Ascending aorta (tissue), 2 donors: ENCODE measurements around the gene EIF2AK2. TPM values are rescaled to one million over a fixed set of nuclear protein-coding genes. Genes with fewer than 3 reads are reported as not detected.

Experiments
- DNase-seq, 2 donors: peaks; one replicate each; pipeline ENCODE4 v3.0.0-alpha.2; 2019; ENCODE audit warnings: low spot score in 2 of 2
- H3K27ac ChIP-seq, 2 donors: fragments of 200-600 bp; sonication (generic); one replicate each; pipeline ENCODE4 v1.5.1; 2016 to 2017; ENCODE audit warnings: mild to moderate bottlenecking in 1 of 2
- H3K27me3 ChIP-seq: fragments of 200-600 bp; sonication (generic); one replicate; pipeline ENCODE4 v1.5.1; 2017
- H3K36me3 ChIP-seq, 2 donors: fragments of 200-600 bp; sonication (generic); one replicate each; pipeline ENCODE4 v1.5.1; 2016
- H3K4me1 ChIP-seq, 2 donors: fragments of 200-600 bp; sonication (generic); one replicate each; pipeline ENCODE4 v1.5.1; 2016 to 2017; ENCODE audit warnings: mild to moderate bottlenecking in 1 of 2
- H3K4me3 ChIP-seq, 2 donors: fragments of 200-600 bp; sonication (generic); one replicate each; pipeline ENCODE4 v1.5.1; 2016 to 2017; ENCODE audit warnings: mild to moderate bottlenecking in 1 of 2
- H3K9me3 ChIP-seq, 2 donors: fragments of 200-600 bp; sonication (generic); one replicate each; pipeline ENCODE4 v1.5.1; 2016
- intact Hi-C: fragments of 100-400 bp; cut with DNase I; formaldehyde crosslinking; loops from one replicate; pipeline ENCODE4 v1.15.1; 2023
- total RNA-seq: library from RNA; depleted of rRNA; stranded (reverse); fragments of >200 nt; gene quantifications from one replicate; pipeline ENCODE4 v1.1.0, GENCODE V29; 2016
- TF ChIP-seq, protein P1 (sequence below), 3 experiments: fragments of 200-600 bp in 2 of 3; fragments of 450-650 bp in 1 of 3; sonication (generic) in 2 of 3; IDR thresholded peaks; one replicate each; pipeline ENCODE4 v1.5.1; 2016 to 2019; ENCODE audit warnings: antibody characterized with exemption in 3 of 3, mild to moderate bottlenecking in 1 of 3, moderate library complexity in 1 of 3

The EIF2AK2 gene
- total RNA-seq, 1 donor from 2014 or later = 10.6 TPM

DNA sequence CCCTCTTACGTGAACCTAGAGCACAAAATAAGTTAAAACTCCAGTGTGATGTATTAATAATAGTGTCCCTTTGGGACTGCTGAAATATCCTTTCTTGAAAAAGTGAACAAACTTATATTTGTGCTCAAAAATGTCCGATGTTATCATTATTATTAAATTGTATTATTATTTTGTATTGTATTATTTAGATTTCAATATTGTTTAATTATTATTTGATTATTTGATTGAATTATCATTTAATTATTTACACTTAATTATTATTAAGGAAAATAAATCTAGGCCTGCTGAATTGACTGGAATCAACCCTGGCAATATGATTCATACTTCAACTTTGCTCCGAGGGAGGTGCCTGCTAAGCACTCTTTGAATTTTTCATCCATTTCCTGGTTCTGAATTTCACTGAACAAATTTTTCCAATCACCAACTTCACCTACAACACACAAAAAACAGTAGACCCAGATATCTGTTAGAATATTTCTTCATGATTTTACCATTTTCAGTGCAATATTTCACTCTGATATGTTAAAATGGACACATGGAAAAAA, 10.9 kb upstream of the EIF2AK2 start:
- Histone ChIP-seq H3K4me3 (no peak overlapping the region), H3K4me1 (no peaks in the 10 kb centered on the region), H3K36me3 (no peaks in the 10 kb centered on the region), H3K27ac (no peak overlapping the region), H3K9me3 (no peaks in the 10 kb centered on the region), H3K27me3 (no peaks in the 10 kb centered on the region)
- TF ChIP-seq, protein P1, sequence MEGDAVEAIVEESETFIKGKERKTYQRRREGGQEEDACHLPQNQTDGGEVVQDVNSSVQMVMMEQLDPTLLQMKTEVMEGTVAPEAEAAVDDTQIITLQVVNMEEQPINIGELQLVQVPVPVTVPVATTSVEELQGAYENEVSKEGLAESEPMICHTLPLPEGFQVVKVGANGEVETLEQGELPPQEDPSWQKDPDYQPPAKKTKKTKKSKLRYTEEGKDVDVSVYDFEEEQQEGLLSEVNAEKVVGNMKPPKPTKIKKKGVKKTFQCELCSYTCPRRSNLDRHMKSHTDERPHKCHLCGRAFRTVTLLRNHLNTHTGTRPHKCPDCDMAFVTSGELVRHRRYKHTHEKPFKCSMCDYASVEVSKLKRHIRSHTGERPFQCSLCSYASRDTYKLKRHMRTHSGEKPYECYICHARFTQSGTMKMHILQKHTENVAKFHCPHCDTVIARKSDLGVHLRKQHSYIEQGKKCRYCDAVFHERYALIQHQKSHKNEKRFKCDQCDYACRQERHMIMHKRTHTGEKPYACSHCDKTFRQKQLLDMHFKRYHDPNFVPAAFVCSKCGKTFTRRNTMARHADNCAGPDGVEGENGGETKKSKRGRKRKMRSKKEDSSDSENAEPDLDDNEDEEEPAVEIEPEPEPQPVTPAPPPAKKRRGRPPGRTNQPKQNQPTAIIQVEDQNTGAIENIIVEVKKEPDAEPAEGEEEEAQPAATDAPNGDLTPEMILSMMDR (IDR thresholded peaks at IDR 0.05) = no peak
- intact Hi-C loops = loop anchor here (5.0 kb wide), 1 partner anchor 725 kb away; no protein-coding TSS in a partner anchor
- no peak for DNase-seq

DNA sequence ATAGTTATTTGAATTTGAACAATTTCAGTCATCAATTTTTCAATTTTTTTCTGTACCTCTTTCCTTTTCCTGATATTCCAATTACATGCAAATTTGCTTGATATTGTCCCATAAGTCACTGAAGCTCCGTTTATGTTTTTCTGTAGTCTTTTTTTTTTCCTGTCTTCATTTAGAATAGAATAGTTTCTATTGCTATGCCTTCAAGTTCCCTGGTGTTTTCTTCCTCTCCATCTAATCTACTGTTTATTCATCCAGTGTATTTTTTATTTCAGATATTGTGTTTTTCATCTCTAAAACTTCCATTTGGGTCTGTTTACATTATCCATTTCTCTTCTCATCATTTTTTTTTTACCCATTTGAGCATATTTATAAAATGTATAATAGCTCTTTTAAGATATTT, 8.0 kb upstream of the EIF2AK2 start:
- TF ChIP-seq, protein P1 (IDR thresholded peaks at IDR 0.05) = no peak
- no peaks in the 10 kb centered on the region for H3K9me3 ChIP-seq
- H3K27ac ChIP-seq = no peak overlapping the region
- no peak overlapping the region for H3K4me3 ChIP-seq
- no peaks in the 10 kb centered on the region for H3K27me3 ChIP-seq
- no peaks in the 10 kb centered on the region for H3K36me3 ChIP-seq
- no peak for DNase-seq
- no peaks in the 10 kb centered on the region for H3K4me1 ChIP-seq
- intact Hi-C loops = loop anchor here (5.0 kb wide), 1 partner anchor 728 kb away; no protein-coding TSS in a partner anchor

DNA sequence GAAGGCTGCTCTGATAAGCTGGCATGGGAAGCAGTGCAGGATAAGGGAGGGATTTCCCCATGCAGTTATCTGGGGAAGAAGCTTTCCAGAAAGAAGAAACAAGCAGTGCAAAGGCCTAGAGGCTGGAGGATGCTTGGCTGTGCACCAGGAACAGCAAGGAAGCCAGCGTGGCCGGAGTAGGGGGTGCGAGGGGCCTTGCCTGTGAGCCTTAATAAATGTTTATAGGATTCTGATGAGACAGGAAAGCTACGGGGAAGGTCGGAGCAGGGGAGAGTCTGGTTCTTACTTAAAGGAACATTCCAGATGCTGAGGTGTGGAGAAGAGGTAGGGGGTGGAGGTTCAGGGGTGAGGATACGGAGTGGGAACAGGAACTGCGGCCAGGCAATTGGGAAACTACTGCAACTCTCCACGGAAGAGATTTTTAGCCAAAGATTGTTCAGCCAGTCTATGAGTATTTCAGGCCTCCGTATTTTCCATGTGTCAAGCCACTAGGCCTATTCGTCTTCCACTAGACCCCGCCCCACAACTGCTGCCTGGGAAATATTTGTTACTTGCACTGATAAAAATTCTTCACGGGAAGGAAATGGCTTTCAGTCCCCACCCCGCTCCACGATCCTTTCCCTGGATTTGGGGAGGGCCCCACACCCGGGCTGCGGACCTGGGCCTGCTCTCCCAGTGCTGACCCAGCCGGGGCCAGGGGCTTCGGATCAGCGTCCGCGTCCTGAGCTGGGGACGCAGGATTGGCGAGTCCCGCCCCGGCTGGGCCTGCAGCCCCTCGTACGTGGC, 516 bp downstream of the EIF2AK2 start:
- H3K27ac ChIP-seq = peak overlapping the region; percentile 77 to 85
- H3K9me3 ChIP-seq = no peaks in the 10 kb centered on the region
- H3K4me3 ChIP-seq = peak overlapping the region; percentile 86 to 98
- TF ChIP-seq, protein P1 (IDR thresholded peaks at IDR 0.05) = no peak
- no peaks in the 10 kb centered on the region for H3K27me3 ChIP-seq
- intact Hi-C loops = loop anchor here (2.0 to 5.0 kb wide), 2 partner anchors 41 to 171 kb away; partner anchors contain the start of gene CEBPZOS
- DNase-seq = peak in 1 of 2 donors; percentile 80
- H3K36me3 ChIP-seq = peaks cover 0 to 6% of the 10 kb centered on the region in 2 donors
- H3K4me1 ChIP-seq = peaks cover 6 to 16% of the 10 kb centered on the region in 2 donors

DNA sequence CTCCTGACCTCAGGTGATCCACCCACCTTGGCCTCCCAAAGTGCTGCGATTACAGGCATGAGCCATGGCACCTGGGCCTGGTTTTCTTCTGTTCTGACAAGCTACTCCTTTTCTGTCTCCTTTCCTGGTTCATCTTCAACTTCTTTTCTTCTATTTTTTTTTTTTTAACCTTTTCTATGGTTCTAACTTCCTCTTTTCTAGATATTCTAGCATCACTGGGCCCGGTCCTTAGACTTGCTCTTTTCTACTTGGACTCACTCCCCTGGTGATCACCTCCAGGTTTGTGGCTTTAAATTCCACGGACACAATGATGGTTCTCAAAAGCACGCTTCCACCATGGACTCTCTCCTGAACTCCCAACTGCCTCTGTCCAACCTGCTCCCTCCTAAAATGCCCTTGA, 2.0 kb downstream of the EIF2AK2 start:
- Histone ChIP-seq H3K27me3 (no peaks in the 10 kb centered on the region), H3K36me3 (peaks cover 0 to 6% of the 10 kb centered on the region in 2 donors)
- no peak for DNase-seq

DNA sequence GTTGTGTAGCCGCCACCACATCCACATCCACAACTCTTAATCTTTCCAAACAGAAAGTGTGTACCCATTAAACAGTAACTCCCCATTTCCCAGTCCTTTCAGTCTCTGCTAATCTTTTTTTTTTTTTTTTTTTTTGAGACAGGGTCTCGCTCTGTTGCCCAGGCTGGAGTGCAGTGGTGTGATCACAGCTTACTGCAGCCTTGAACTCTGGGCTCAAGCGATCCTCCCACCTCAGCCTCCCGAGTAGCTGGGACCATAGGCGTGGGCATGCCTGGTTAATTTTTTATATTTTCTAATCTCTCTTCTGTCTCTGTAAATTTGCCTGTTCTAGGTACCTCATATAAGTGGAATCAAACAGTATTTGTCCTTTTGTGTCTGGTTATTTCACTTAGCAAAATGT, 3.6 kb downstream of the EIF2AK2 start:
- Histone ChIP-seq H3K9me3 (no peaks in the 10 kb centered on the region), H3K4me3 (no peak overlapping the region), H3K36me3 (peaks cover 0 to 11% of the 10 kb centered on the region in 2 donors), H3K27ac (no peak overlapping the region), H3K4me1 (peaks cover 6 to 19% of the 10 kb centered on the region in 2 donors), H3K27me3 (no peaks in the 10 kb centered on the region)
- intact Hi-C loops = no loop called here
- no peak for DNase-seq
- TF ChIP-seq, protein P1 (IDR thresholded peaks at IDR 0.05) = no peak

More for the DNA sequence above, 2.0 kb downstream of the EIF2AK2 start:
- Histone ChIP-seq H3K4me3 (no peak overlapping the region), H3K9me3 (no peaks in the 10 kb centered on the region), H3K4me1 (peaks cover 6 to 19% of the 10 kb centered on the region in 2 donors), H3K27ac (no peak overlapping the region)
- TF ChIP-seq, protein P1 (IDR thresholded peaks at IDR 0.05) = no peak
- intact Hi-C loops = loop anchor here (5.0 kb wide), 1 partner anchor 173 kb away; no protein-coding TSS in a partner anchor
